ENCODE results near the gene THAP11. TPM values are rescaled to one million over a fixed set of nuclear protein-coding genes. Genes with fewer than 3 reads are reported as not detected.

Gene THAP11
- total RNA-seq, 1 experiment from 2014 or later, result 39.1 TPM

GRCh38 chr16:67807148-67807682 is 34.9 kb upstream of the THAP11 start:
- Histone ChIP-seq H3K79me2 (ENCODE audit: low read length) (peaks cover 37% of the 10 kb centered on the region), H3K9ac (ENCODE audit: low read length) (peak overlapping the region; percentile 90), H3K4me1 (ENCODE audit: insufficient read depth, low read length) (peaks cover 10% of the 10 kb centered on the region), H3K9me2 (replicated peaks; ENCODE audit: low read length) (no peaks in the 10 kb centered on the region), H3K4me3 (ENCODE audit: low read length) (peak overlapping the region; percentile 99), H2AFZ (ENCODE audit: low read length) (peak overlapping the region; percentile 89), H3K36me3 (ENCODE audit: low read depth, low read length) (no peaks in the 10 kb centered on the region), H3K4me2 (ENCODE audit: low read length) (peak overlapping the region; percentile 90), H4K20me1 (ENCODE audit: low read length) (no peaks in the 10 kb centered on the region), H3K27ac (ENCODE audit: low read length) (no peak overlapping the region), H3K9me3 (ENCODE audit: low read length) (no peaks in the 10 kb centered on the region), H3F3A (ENCODE audit: low read length, unreplicated experiment) (no peaks in the 10 kb centered on the region), H3K27me3 (ENCODE audit: low read length) (no peaks in the 10 kb centered on the region)
- no peak; the same call in 1 of the 2 replicates for ATAC-seq
- DNase-seq, result no peak
- ChIA-PET POLR2A (ENCODE audit: unreplicated experiment) (interaction anchor here (0.5 to 0.6 kb wide), 4 partner anchors 9 to 331 kb away, joined by 3 to 4 read pairs (median 4); no protein-coding TSS in a partner anchor), CTCF (interaction anchor here (0.6 to 1.2 kb wide), 3 partner anchors 9 to 135 kb away, joined by 3 to 6 read pairs (median 5); no protein-coding TSS in a partner anchor)
- intact Hi-C loops (cut with micrococcal nuclease), result loop anchor here (5.0 kb wide), 1 partner anchor 85 kb away; no protein-coding TSS in a partner anchor
- TF ChIP-seq EZH2phosphoT487 (IDR thresholded peaks at IDR 0.05; ENCODE audit: borderline replicate concordance, low read length) (no peak), EZH2 (IDR thresholded peaks at IDR 0.05; ENCODE audit: low read length, unreplicated experiment) (no peak)
- TF ChIP-seq, protein P1, sequence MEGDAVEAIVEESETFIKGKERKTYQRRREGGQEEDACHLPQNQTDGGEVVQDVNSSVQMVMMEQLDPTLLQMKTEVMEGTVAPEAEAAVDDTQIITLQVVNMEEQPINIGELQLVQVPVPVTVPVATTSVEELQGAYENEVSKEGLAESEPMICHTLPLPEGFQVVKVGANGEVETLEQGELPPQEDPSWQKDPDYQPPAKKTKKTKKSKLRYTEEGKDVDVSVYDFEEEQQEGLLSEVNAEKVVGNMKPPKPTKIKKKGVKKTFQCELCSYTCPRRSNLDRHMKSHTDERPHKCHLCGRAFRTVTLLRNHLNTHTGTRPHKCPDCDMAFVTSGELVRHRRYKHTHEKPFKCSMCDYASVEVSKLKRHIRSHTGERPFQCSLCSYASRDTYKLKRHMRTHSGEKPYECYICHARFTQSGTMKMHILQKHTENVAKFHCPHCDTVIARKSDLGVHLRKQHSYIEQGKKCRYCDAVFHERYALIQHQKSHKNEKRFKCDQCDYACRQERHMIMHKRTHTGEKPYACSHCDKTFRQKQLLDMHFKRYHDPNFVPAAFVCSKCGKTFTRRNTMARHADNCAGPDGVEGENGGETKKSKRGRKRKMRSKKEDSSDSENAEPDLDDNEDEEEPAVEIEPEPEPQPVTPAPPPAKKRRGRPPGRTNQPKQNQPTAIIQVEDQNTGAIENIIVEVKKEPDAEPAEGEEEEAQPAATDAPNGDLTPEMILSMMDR (conservative IDR thresholded peaks at IDR 0.05; ENCODE audit: low read depth, low read length), result no peak
- no TSS peak for BruUV-seq (replicated peaks)

DNA sequence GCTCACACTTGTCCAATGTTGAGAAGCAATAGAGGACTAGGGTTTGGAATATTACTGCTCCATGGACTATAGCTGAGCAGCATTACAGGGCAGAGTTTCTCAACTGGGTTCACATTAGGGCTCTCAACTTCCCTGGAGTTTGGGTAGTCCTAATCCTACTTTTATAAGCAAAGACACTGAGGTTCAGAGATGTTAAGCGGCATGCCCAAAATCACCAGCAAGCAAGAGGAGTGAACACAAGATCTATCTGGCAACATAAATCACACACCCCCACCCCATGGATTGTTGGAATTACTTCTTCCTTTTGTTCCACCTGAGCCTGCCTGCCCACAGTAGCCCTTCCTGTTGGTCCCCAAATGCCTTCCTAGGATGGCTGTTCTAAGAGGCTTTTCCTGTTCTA is 30.2 kb upstream of the THAP11 start:
- Histone ChIP-seq H3K4me1 (ENCODE audit: insufficient read depth, low read length) (no peaks in the 10 kb centered on the region), H3K4me3 (ENCODE audit: low read length) (no peak overlapping the region), H4K20me1 (ENCODE audit: low read length) (no peaks in the 10 kb centered on the region), H3K79me2 (ENCODE audit: low read length) (no peaks in the 10 kb centered on the region), H3K27ac (ENCODE audit: low read length) (no peak overlapping the region), H3K9me2 (replicated peaks; ENCODE audit: low read length) (no peaks in the 10 kb centered on the region), H3F3A (ENCODE audit: low read length, unreplicated experiment) (no peaks in the 10 kb centered on the region), H3K9ac (ENCODE audit: low read length) (no peak overlapping the region), H2AFZ (ENCODE audit: low read length) (no peak overlapping the region), H3K36me3 (ENCODE audit: low read depth, low read length) (no peaks in the 10 kb centered on the region; the same call in 1 of the 2 replicates), H3K27me3 (ENCODE audit: low read length) (no peaks in the 10 kb centered on the region), H3K4me2 (ENCODE audit: low read length) (no peak overlapping the region), H3K9me3 (ENCODE audit: low read length) (no peaks in the 10 kb centered on the region)
- ATAC-seq (no peak), DNase-seq (no peak)
- ChIA-PET CTCF (no interaction called here), POLR2A (ENCODE audit: unreplicated experiment) (no interaction called here)
- intact Hi-C loops (cut with micrococcal nuclease), result no loop called here
- no TSS peak for BruUV-seq (replicated peaks)
- TF ChIP-seq EZH2 (IDR thresholded peaks at IDR 0.05; ENCODE audit: low read length, unreplicated experiment) (no peak), EZH2phosphoT487 (IDR thresholded peaks at IDR 0.05; ENCODE audit: borderline replicate concordance, low read length) (no peak)
- TF ChIP-seq, protein P1 (conservative IDR thresholded peaks at IDR 0.05; ENCODE audit: low read depth, low read length), result no peak

- ChIA-PET POLR2A (ENCODE audit: unreplicated experiment) (no interaction called here), CTCF (no interaction called here)
- H3K9ac ChIP-seq (ENCODE audit: low read length), result no peak overlapping the region
- no peaks in the 10 kb centered on the region for H3K79me2 ChIP-seq (ENCODE audit: low read length)
- intact Hi-C loops (cut with micrococcal nuclease), result no loop called here
- no peak overlapping the region for H3K4me2 ChIP-seq (ENCODE audit: low read length)
- no peaks in the 10 kb centered on the region for H3K9me2 ChIP-seq (replicated peaks; ENCODE audit: low read length)
- H3K27ac ChIP-seq (ENCODE audit: low read length), result no peak overlapping the region
- H4K20me1 ChIP-seq (ENCODE audit: low read length), result no peaks in the 10 kb centered on the region
- H2AFZ ChIP-seq (ENCODE audit: low read length), result no peak overlapping the region
- BruUV-seq (replicated peaks), result no TSS peak
- TF ChIP-seq EZH2 (IDR thresholded peaks at IDR 0.05; ENCODE audit: low read length, unreplicated experiment), result no peak
- TF ChIP-seq, protein P1 (conservative IDR thresholded peaks at IDR 0.05; ENCODE audit: low read depth, low read length), result no peak
- TF ChIP-seq EZH2phosphoT487 (IDR thresholded peaks at IDR 0.05; ENCODE audit: borderline replicate concordance, low read length), result no peak
- H3K27me3 ChIP-seq (ENCODE audit: low read length), result no peaks in the 10 kb centered on the region
- H3K9me3 ChIP-seq (ENCODE audit: low read length), result no peaks in the 10 kb centered on the region
- H3K36me3 ChIP-seq (ENCODE audit: low read depth, low read length), result no peaks in the 10 kb centered on the region; the same call in 1 of the 2 replicates
- no peak overlapping the region for H3K4me3 ChIP-seq (ENCODE audit: low read length)
- DNase-seq (no peak), ATAC-seq (no peak)
- no peaks in the 10 kb centered on the region for H3F3A ChIP-seq (ENCODE audit: low read length, unreplicated experiment)
- H3K4me1 ChIP-seq (ENCODE audit: insufficient read depth, low read length), result no peaks in the 10 kb centered on the region
These were observed 27.6 kb upstream of the THAP11 start for GRCh38 chr16:67814567-67814966.

Data from PC-3 (cell line).